Measurements from ENCODE around the gene VAV2. TPM values are rescaled to one million over a fixed set of nuclear protein-coding genes. Genes with fewer than 3 reads are reported as not detected.

The VAV2 gene
- total RNA-seq, 1 experiment from 2014 or later = 24.7 TPM

GRCh38 chr9:133825555-133826218 lies 166.4 kb downstream of the VAV2 start:
- no peak for ATAC-seq
- no TSS peak for BruUV-seq (replicated peaks)
- Histone ChIP-seq H3K9me3 (ENCODE audit: control insufficient read depth, insufficient read depth, low read depth, low read length) (no peaks in the 10 kb centered on the region), H3K4me1 (ENCODE audit: control insufficient read depth, insufficient read depth, low read length) (no peaks in the 10 kb centered on the region), H3K36me3 (ENCODE audit: control insufficient read depth, insufficient read depth, low read length) (no peaks in the 10 kb centered on the region), H3K27me3 (ENCODE audit: control insufficient read depth, insufficient read depth, low read length) (no peaks in the 10 kb centered on the region), H3K4me3 (ENCODE audit: low read depth in 2 of 2, low read length in 2 of 2) (no peak overlapping the region), H3K27ac (ENCODE audit: low read length) (no peak overlapping the region)
- ChIA-PET CTCF (no interaction called here), POLR2A (no interaction called here)
- TF ChIP-seq POLR2AphosphoS5 (IDR thresholded peaks at IDR 0.05; ENCODE audit: low read depth, low read length) (no peak), CTCF (IDR thresholded peaks at IDR 0.05) (no peak), REST (IDR thresholded peaks at IDR 0.05; ENCODE audit: insufficient read depth in 1 of 2, low read depth in 2 of 2, low read length in 1 of 2) (no peak), TCF7L2 (IDR thresholded peaks at IDR 0.05; ENCODE audit: low read depth, low read length) (no peak), SIN3A (IDR thresholded peaks at IDR 0.05; ENCODE audit: borderline replicate concordance, insufficient read depth, low read depth, low read length) (no peak)
- in situ Hi-C loops (cut with HindIII; ENCODE audit: low pct_unique_long_range_greater_than_20kb, low sequenced_read_pairs) (no loop called here), intact Hi-C loops (cut with micrococcal nuclease; ENCODE audit: unreplicated experiment) (no loop called here)
- DNase-seq (ENCODE audit: low read depth, low spot score) = no peak

- no peaks in the 10 kb centered on the region for H3K9me3 ChIP-seq (ENCODE audit: control insufficient read depth, insufficient read depth, low read depth, low read length)
- in situ Hi-C loops (cut with HindIII; ENCODE audit: low pct_unique_long_range_greater_than_20kb, low sequenced_read_pairs) = no loop called here
- no TSS peak for BruUV-seq (replicated peaks)
- intact Hi-C loops (cut with micrococcal nuclease; ENCODE audit: unreplicated experiment) = no loop called here
- H3K4me3 ChIP-seq (ENCODE audit: low read depth in 2 of 2, low read length in 2 of 2) = no peak overlapping the region
- ChIA-PET POLR2A (no interaction called here), CTCF (no interaction called here)
- no peaks in the 10 kb centered on the region for H3K36me3 ChIP-seq (ENCODE audit: control insufficient read depth, insufficient read depth, low read length)
- H3K27ac ChIP-seq (ENCODE audit: low read length) = no peak overlapping the region
- ATAC-seq = no peak
- TF ChIP-seq POLR2AphosphoS5 (IDR thresholded peaks at IDR 0.05; ENCODE audit: low read depth, low read length) (no peak), REST (IDR thresholded peaks at IDR 0.05; ENCODE audit: insufficient read depth in 1 of 2, low read depth in 2 of 2, low read length in 1 of 2) (no peak), TCF7L2 (IDR thresholded peaks at IDR 0.05; ENCODE audit: low read depth, low read length) (no peak), SIN3A (IDR thresholded peaks at IDR 0.05; ENCODE audit: borderline replicate concordance, insufficient read depth, low read depth, low read length) (no peak), CTCF (IDR thresholded peaks at IDR 0.05) (no peak)
- no peak for DNase-seq (ENCODE audit: low read depth, low spot score)
- no peaks in the 10 kb centered on the region for H3K27me3 ChIP-seq (ENCODE audit: control insufficient read depth, insufficient read depth, low read length)
- H3K4me1 ChIP-seq (ENCODE audit: control insufficient read depth, insufficient read depth, low read length) = no peaks in the 10 kb centered on the region
Measured at GRCh38 chr9:133824802-133825186, 167.3 kb downstream of the VAV2 start.
